Mesothelial cell of epicardium (in vitro differentiated cells): ENCODE data around the gene EML6. TPM values are rescaled to one million over a fixed set of nuclear protein-coding genes. Genes with fewer than 3 reads are reported as not detected.

Source experiments
- DNase-seq, 2 experiments: peaks; one replicate each; pipeline ENCODE4 v3.0.0; 2021; ENCODE audit warnings: low spot score in 2 of 2; ENCODE audit not compliant: unreplicated experiment in 2 of 2
- H3K27ac Mint-ChIP-seq: 2 replicates; pipeline ENCODE4 v1.8.0; 2021; ENCODE audit warnings: mixed read lengths
- H3K27me3 Mint-ChIP-seq: 2 replicates; pipeline ENCODE4 v1.8.0; 2021; ENCODE audit warnings: low read depth, mixed read lengths
- H3K36me3 Mint-ChIP-seq: 2 replicates; pipeline ENCODE4 v1.8.0; 2021; ENCODE audit warnings: mixed read lengths
- H3K4me1 Mint-ChIP-seq: 2 replicates; pipeline ENCODE4 v1.8.0; 2021; ENCODE audit warnings: mixed read lengths
- H3K4me3 Mint-ChIP-seq: 2 replicates; pipeline ENCODE4 v1.8.0; 2021; ENCODE audit warnings: mild to moderate bottlenecking, moderate library complexity, mixed read lengths
- H3K9me3 Mint-ChIP-seq: 2 replicates; pipeline ENCODE4 v1.8.0; 2021; ENCODE audit warnings: mixed read lengths
- total RNA-seq: library from RNA; stranded (reverse); gene quantifications from 3 replicates; pipeline ENCODE4 v1.2.1, GENCODE V29; 2021
- TF ChIP-seq, protein P1 (sequence below): fragments of 200-600 bp; sonication (generic); IDR thresholded peaks from one replicate; pipeline ENCODE4 v1.5.0; 2021; ENCODE audit warnings: antibody characterized with exemption; ENCODE audit not compliant: unreplicated experiment

Gene EML6
- total RNA-seq, 1 donor from 2014 or later: 2.3 TPM

DNA sequence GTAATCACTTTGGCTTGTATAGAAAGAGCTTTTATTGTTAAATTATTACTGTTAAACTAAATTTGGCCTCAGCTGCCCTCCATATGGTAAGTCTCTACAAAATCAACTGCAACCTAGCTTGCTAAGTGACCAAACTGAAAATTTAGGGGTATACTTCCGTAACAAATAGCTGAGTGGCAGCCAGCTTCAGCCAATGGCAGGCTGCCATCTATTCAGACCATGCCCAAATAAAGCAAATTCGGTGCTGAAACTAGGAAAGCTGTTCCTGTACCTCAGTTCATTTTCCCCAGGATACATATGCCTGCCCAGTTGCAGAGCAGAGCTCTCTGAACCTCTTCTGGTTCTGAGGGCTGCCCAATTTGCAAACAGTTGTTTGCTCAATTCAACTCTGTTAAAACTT is 94.8 kb downstream of the EML6 start:
- TF ChIP-seq, protein P1, sequence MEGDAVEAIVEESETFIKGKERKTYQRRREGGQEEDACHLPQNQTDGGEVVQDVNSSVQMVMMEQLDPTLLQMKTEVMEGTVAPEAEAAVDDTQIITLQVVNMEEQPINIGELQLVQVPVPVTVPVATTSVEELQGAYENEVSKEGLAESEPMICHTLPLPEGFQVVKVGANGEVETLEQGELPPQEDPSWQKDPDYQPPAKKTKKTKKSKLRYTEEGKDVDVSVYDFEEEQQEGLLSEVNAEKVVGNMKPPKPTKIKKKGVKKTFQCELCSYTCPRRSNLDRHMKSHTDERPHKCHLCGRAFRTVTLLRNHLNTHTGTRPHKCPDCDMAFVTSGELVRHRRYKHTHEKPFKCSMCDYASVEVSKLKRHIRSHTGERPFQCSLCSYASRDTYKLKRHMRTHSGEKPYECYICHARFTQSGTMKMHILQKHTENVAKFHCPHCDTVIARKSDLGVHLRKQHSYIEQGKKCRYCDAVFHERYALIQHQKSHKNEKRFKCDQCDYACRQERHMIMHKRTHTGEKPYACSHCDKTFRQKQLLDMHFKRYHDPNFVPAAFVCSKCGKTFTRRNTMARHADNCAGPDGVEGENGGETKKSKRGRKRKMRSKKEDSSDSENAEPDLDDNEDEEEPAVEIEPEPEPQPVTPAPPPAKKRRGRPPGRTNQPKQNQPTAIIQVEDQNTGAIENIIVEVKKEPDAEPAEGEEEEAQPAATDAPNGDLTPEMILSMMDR: no peak
- no peaks in the 10 kb centered on the region for H3K9me3 Mint-ChIP-seq
- H3K27me3 Mint-ChIP-seq: peaks cover 5% of the 10 kb centered on the region
- H3K27ac Mint-ChIP-seq: no peak overlapping the region
- no peak for DNase-seq
- no peaks in the 10 kb centered on the region for H3K36me3 Mint-ChIP-seq
- H3K4me3 Mint-ChIP-seq: no peak overlapping the region
- H3K4me1 Mint-ChIP-seq: peaks cover 14% of the 10 kb centered on the region

- Mint-ChIP-seq H3K27ac (no peak overlapping the region), H3K9me3 (no peaks in the 10 kb centered on the region), H3K4me3 (no peak overlapping the region), H3K27me3 (peaks cover 16% of the 10 kb centered on the region), H3K36me3 (no peaks in the 10 kb centered on the region), H3K4me1 (no peaks in the 10 kb centered on the region)
- TF ChIP-seq, protein P1: no peak
- no peak for DNase-seq
Observed at GRCh38 chr2:54820558-54820957, 97.1 kb downstream of the EML6 start.

GRCh38 chr2:54824567-54824966 is 101.1 kb downstream of the EML6 start:
- no peaks in the 10 kb centered on the region for H3K36me3 Mint-ChIP-seq
- peaks cover 21% of the 10 kb centered on the region for H3K27me3 Mint-ChIP-seq
- TF ChIP-seq, protein P1: no peak

GRCh38 chr2:54830546-54830945 is 107.1 kb downstream of the EML6 start:
- Mint-ChIP-seq H3K4me1 (no peaks in the 10 kb centered on the region), H3K27me3 (peaks cover 7% of the 10 kb centered on the region), H3K9me3 (no peaks in the 10 kb centered on the region), H3K27ac (no peak overlapping the region), H3K36me3 (no peaks in the 10 kb centered on the region), H3K4me3 (no peak overlapping the region)
- TF ChIP-seq, protein P1: no peak
- no peak for DNase-seq

More at GRCh38 chr2:54824567-54824966, 101.1 kb downstream of the EML6 start:
- Mint-ChIP-seq H3K4me1 (no peaks in the 10 kb centered on the region), H3K27ac (no peak overlapping the region), H3K9me3 (no peaks in the 10 kb centered on the region), H3K4me3 (no peak overlapping the region)
- no peak for DNase-seq

GRCh38 chr2:54831480-54831879 is 108.0 kb downstream of the EML6 start:
- Mint-ChIP-seq H3K4me1 (no peaks in the 10 kb centered on the region), H3K27ac (no peak overlapping the region), H3K4me3 (no peak overlapping the region), H3K9me3 (no peaks in the 10 kb centered on the region), H3K27me3 (peaks cover 2% of the 10 kb centered on the region), H3K36me3 (no peaks in the 10 kb centered on the region)
- no peak for DNase-seq
- TF ChIP-seq, protein P1: no peak

- DNase-seq: no peak
- Mint-ChIP-seq H3K27me3 (peaks cover 2% of the 10 kb centered on the region), H3K4me3 (no peak overlapping the region), H3K36me3 (no peaks in the 10 kb centered on the region), H3K27ac (no peak overlapping the region), H3K9me3 (no peaks in the 10 kb centered on the region), H3K4me1 (no peaks in the 10 kb centered on the region)
- TF ChIP-seq, protein P1: no peak
Observed at GRCh38 chr2:54834721-54835120, 111.3 kb downstream of the EML6 start.
